BLaER1 treated with 17β-estradiol and CSF1 and Interleukin-3, amounts not matched to agents 10 nM and 100 nM (cell line): ENCODE data around the gene HARBI1.

Source experiments
- H3K27ac ChIP-seq, 11 experiments: shearing (Covaris generic); formaldehyde crosslinking; 2 replicates each; pipeline ENCODE4 v1.8.1; 2022
- H3K27me3 ChIP-seq, 11 experiments: shearing (Covaris generic); formaldehyde crosslinking; 2 replicates each; pipeline ENCODE4 v1.8.1; 2022
- H3K36me3 ChIP-seq, 11 experiments: shearing (Covaris generic); formaldehyde crosslinking; 2 replicates each; pipeline ENCODE4 v1.8.1; 2022
- H3K4me1 ChIP-seq, 10 experiments: shearing (Covaris generic); formaldehyde crosslinking; 2 replicates each; pipeline ENCODE4 v1.8.1; 2022
- H3K4me2 ChIP-seq, 11 experiments: shearing (Covaris generic); formaldehyde crosslinking; 2 replicates each; pipeline ENCODE4 v1.8.1; 2022
- H3K4me3 ChIP-seq, 10 experiments: shearing (Covaris generic); formaldehyde crosslinking; 2 replicates each; pipeline ENCODE4 v1.8.1; 2022
- H3K9ac ChIP-seq, 11 experiments: shearing (Covaris generic); formaldehyde crosslinking; 2 replicates each; pipeline ENCODE4 v1.8.1; 2022
- H3K9me3 ChIP-seq, 11 experiments: shearing (Covaris generic); formaldehyde crosslinking; replicated peaks in 1 of 11; 2 replicates each; pipeline ENCODE4 v1.8.1; 2022
- H4K20me1 ChIP-seq, 11 experiments: shearing (Covaris generic); formaldehyde crosslinking; 2 replicates each; pipeline ENCODE4 v1.8.1; 2022
- Cebpa-rat ChIP-seq, 11 experiments: shearing (Covaris generic); IDR thresholded peaks; 2 replicates each; pipeline ENCODE4 v1.8.1; 2022

HARBI1 gene

GRCh38 chr11:46617134-46617971 is at the start of gene HARBI1, which contains the start of gene ATG13:
HARBI1 (minus strand) TSS chr11:46617227; CDS start chr11:46616237, 990 bp downstream.
ATG13 (plus strand) TSS chr11:46617553; CDS start chr11:46644292, 26,739 bp downstream.
- Histone ChIP-seq H3K4me2 (peak within 1 kb of the TSS; percentile 81 to 96 (median 90)), H3K36me3 (peaks cover 10 to 32% (median 22%) of the 10 kb centered on the region in 11 experiments), H3K9me3 (no peaks in the 10 kb centered on the region), H4K20me1 (peaks cover 0 to 10% (median 5%) of the 10 kb centered on the region in 11 experiments; a peak in 6 of 22 replicates), H3K4me1 (peaks cover 21 to 45% (median 33%) of the 10 kb centered on the region in 10 experiments), H3K27ac (peak within 1 kb of the TSS; percentile 94 to 99 (median 99)), H3K9ac (peak within 1 kb of the TSS; percentile 92 to 99 (median 98)), H3K27me3 (no peaks in the 10 kb centered on the region), H3K4me3 (peak within 1 kb of the TSS; percentile 80 to 100 (median 94))
- no peak for TF ChIP-seq Cebpa-rat (IDR thresholded peaks at IDR 0.05)

GRCh38 chr11:46666516-46666915 is 49.5 kb upstream of the HARBI1 start:
- no peaks in the 10 kb centered on the region for H3K9me3 ChIP-seq
- no peaks in the 10 kb centered on the region for H3K27me3 ChIP-seq
- peak overlapping the region in 10 of 11 experiments; percentile 32 to 100 (median 99); a peak in 18 of 22 replicates for H3K27ac ChIP-seq
- H3K4me2 ChIP-seq = peak overlapping the region in 10 of 11 experiments; percentile 4 to 96 (median 85); a peak in 18 of 22 replicates
- no peak for TF ChIP-seq Cebpa-rat (IDR thresholded peaks at IDR 0.05)
- H3K9ac ChIP-seq = peak overlapping the region in 10 of 11 experiments; percentile 31 to 96 (median 78); a peak in 16 of 22 replicates
- no peak overlapping the region for H3K4me3 ChIP-seq
- H3K36me3 ChIP-seq = peaks cover 80 to 89% (median 84%) of the 10 kb centered on the region in 11 experiments
- H4K20me1 ChIP-seq = no peaks in the 10 kb centered on the region
- H3K4me1 ChIP-seq = peaks cover 33 to 94% (median 77%) of the 10 kb centered on the region in 10 experiments

- Histone ChIP-seq H3K9me3 (no peaks in the 10 kb centered on the region), H4K20me1 (no peaks in the 10 kb centered on the region), H3K4me1 (peaks cover 28 to 100% (median 81%) of the 10 kb centered on the region in 10 experiments), H3K36me3 (peaks cover 90 to 99% (median 94%) of the 10 kb centered on the region in 11 experiments), H3K4me3 (no peak overlapping the region), H3K27me3 (no peaks in the 10 kb centered on the region), H3K4me2 (peak overlapping the region in 5 of 11 experiments; percentile 23 to 90 (median 81); a peak in 8 of 22 replicates), H3K27ac (peak overlapping the region in 8 of 11 experiments; percentile 90 to 100 (median 100); a peak in 16 of 22 replicates), H3K9ac (peak overlapping the region in 3 of 11 experiments; percentile 7 to 33 (median 13); a peak in 4 of 22 replicates)
- no peak for TF ChIP-seq Cebpa-rat (IDR thresholded peaks at IDR 0.05)
These were observed 48.3 kb upstream of the HARBI1 start for GRCh38 chr11:46665356-46665755.

- peaks cover 85 to 100% (median 92%) of the 10 kb centered on the region in 11 experiments for H3K36me3 ChIP-seq
- TF ChIP-seq Cebpa-rat (IDR thresholded peaks at IDR 0.05) = no peak
These were observed 47.6 kb upstream of the HARBI1 start for GRCh38 chr11:46664612-46665011.

GRCh38 chr11:46663277-46663940 is 46.4 kb upstream of the HARBI1 start:
- Histone ChIP-seq H3K4me3 (no peak overlapping the region), H3K27me3 (no peaks in the 10 kb centered on the region), H3K9me3 (no peaks in the 10 kb centered on the region), H4K20me1 (no peaks in the 10 kb centered on the region), H3K4me1 (peaks cover 35 to 100% (median 80%) of the 10 kb centered on the region in 10 experiments), H3K9ac (peak overlapping the region in 8 of 11 experiments; percentile 13 to 60 (median 30); a peak in 9 of 22 replicates), H3K36me3 (peaks cover 84 to 100% (median 92%) of the 10 kb centered on the region in 11 experiments), H3K4me2 (peak overlapping the region in 5 of 11 experiments; percentile 13 to 51 (median 24); a peak in 7 of 22 replicates), H3K27ac (peak overlapping the region in 9 of 11 experiments; percentile 30 to 100 (median 99); a peak in 18 of 22 replicates)
- TF ChIP-seq Cebpa-rat (IDR thresholded peaks at IDR 0.05) = no peak

More at GRCh38 chr11:46664612-46665011, 47.6 kb upstream of the HARBI1 start:
- peak overlapping the region in 9 of 11 experiments; percentile 26 to 100 (median 99); a peak in 17 of 22 replicates for H3K27ac ChIP-seq
- H3K9me3 ChIP-seq = no peaks in the 10 kb centered on the region
- no peaks in the 10 kb centered on the region for H4K20me1 ChIP-seq
- no peaks in the 10 kb centered on the region for H3K27me3 ChIP-seq
- H3K9ac ChIP-seq = peak overlapping the region in 4 of 11 experiments; percentile 2 to 42 (median 10); a peak in 6 of 22 replicates
- no peak overlapping the region for H3K4me3 ChIP-seq
- H3K4me1 ChIP-seq = peaks cover 28 to 100% (median 80%) of the 10 kb centered on the region in 10 experiments
- H3K4me2 ChIP-seq = peak overlapping the region in 5 of 11 experiments; percentile 17 to 81 (median 33); a peak in 8 of 22 replicates

- Histone ChIP-seq H3K4me1 (peaks cover 31 to 99% (median 76%) of the 10 kb centered on the region in 10 experiments), H3K4me3 (no peak overlapping the region), H3K36me3 (peaks cover 84 to 100% (median 92%) of the 10 kb centered on the region in 11 experiments), H3K9me3 (no peaks in the 10 kb centered on the region), H4K20me1 (no peaks in the 10 kb centered on the region), H3K9ac (peak overlapping the region in 3 of 11 experiments; percentile 10 to 78 (median 74); a peak in 5 of 22 replicates), H3K4me2 (peak overlapping the region in 5 of 11 experiments; percentile 4 to 75 (median 16); a peak in 4 of 22 replicates), H3K27me3 (no peaks in the 10 kb centered on the region), H3K27ac (peak overlapping the region in 9 of 11 experiments; percentile 76 to 100 (median 98); a peak in 18 of 22 replicates)
- no peak for TF ChIP-seq Cebpa-rat (IDR thresholded peaks at IDR 0.05)
These were observed 45.3 kb upstream of the HARBI1 start for GRCh38 chr11:46662366-46662765.

- TF ChIP-seq Cebpa-rat (IDR thresholded peaks at IDR 0.05) = no peak
- Histone ChIP-seq H3K9ac (peak overlapping the region in 6 of 11 experiments; percentile 10 to 78 (median 74); a peak in 9 of 22 replicates), H3K36me3 (peaks cover 84 to 100% (median 92%) of the 10 kb centered on the region in 11 experiments), H3K4me3 (no peak overlapping the region), H3K27ac (peak overlapping the region in 10 of 11 experiments; percentile 10 to 100 (median 98); a peak in 19 of 22 replicates), H3K4me2 (peak overlapping the region in 5 of 11 experiments; percentile 60 to 75 (median 64); a peak in 5 of 22 replicates), H3K4me1 (peaks cover 26 to 99% (median 71%) of the 10 kb centered on the region in 10 experiments), H3K9me3 (no peaks in the 10 kb centered on the region), H4K20me1 (no peaks in the 10 kb centered on the region), H3K27me3 (no peaks in the 10 kb centered on the region)
These were observed 44.8 kb upstream of the HARBI1 start for GRCh38 chr11:46661836-46662235.

GRCh38 chr11:46659908-46660307 is 42.9 kb upstream of the HARBI1 start:
- peaks cover 16 to 89% (median 56%) of the 10 kb centered on the region in 10 experiments; a peak in 19 of 20 replicates for H3K4me1 ChIP-seq
- no peak overlapping the region; a peak in 1 of 20 replicates for H3K4me3 ChIP-seq
- peak overlapping the region; percentile 19 to 100 (median 97); a peak in 21 of 22 replicates for H3K27ac ChIP-seq
- H3K9ac ChIP-seq = peak overlapping the region; percentile 16 to 78 (median 73); a peak in 21 of 22 replicates
- H4K20me1 ChIP-seq = no peaks in the 10 kb centered on the region
- no peaks in the 10 kb centered on the region for H3K27me3 ChIP-seq
- peak in 8 of 11 experiments; percentile 82 to 97 (median 92); a peak in 17 of 22 replicates for TF ChIP-seq Cebpa-rat (IDR thresholded peaks at IDR 0.05)
- H3K36me3 ChIP-seq = peaks cover 87 to 100% (median 92%) of the 10 kb centered on the region in 11 experiments
- peak overlapping the region; percentile 32 to 75 (median 62); a peak in 21 of 22 replicates for H3K4me2 ChIP-seq
- H3K9me3 ChIP-seq = no peaks in the 10 kb centered on the region
